ENCODE results near the gene CBLC.

The CBLC gene

GRCh38 chr19:44813070-44813840, 35.6 kb downstream of the CBLC start:
- POLR2A ChIA-PET = no interaction called here
- Histone ChIP-seq H3K9me3 (ENCODE audit: control insufficient read depth, insufficient read depth, low read depth, low read length) (no peaks in the 10 kb centered on the region), H3K36me3 (ENCODE audit: control insufficient read depth in 2 of 2, insufficient read depth in 1 of 2, low read length in 2 of 2) (peaks cover 0 to 21% of the 10 kb centered on the region in 2 experiments; a peak in 1 of 3 replicates), H3K27ac (ENCODE audit: extremely low read depth, low read depth, low read length) (no peak overlapping the region), H3K4me3 (ENCODE audit: low read depth, low read length) (no peak overlapping the region), H3K4me1 (ENCODE audit: control insufficient read depth, insufficient read depth, low read length) (peaks cover 8% of the 10 kb centered on the region)
- TF ChIP-seq BCL11A (tag by site-specific recombination; IDR thresholded peaks at IDR 0.05; ENCODE audit: low read depth) (peak; percentile 100), ZNF792 (tag by site-specific recombination; IDR thresholded peaks at IDR 0.05) (no peak), ZBTB6 (tag by site-specific recombination; IDR thresholded peaks at IDR 0.05) (0 out of 2 replicates have a peak, but pooled peaks have one; percentile 22), ZNF366 (tag by site-specific recombination; conservative IDR thresholded peaks at IDR 0.05) (no peak), KLF8 (tag by site-specific recombination; IDR thresholded peaks at IDR 0.05) (no peak), CTCF (tag by site-specific recombination; IDR thresholded peaks at IDR 0.05) (peak; percentile 36), ZNF112 (tag by site-specific recombination; IDR thresholded peaks at IDR 0.05) (no peak), BCL11B (tag by site-specific recombination; IDR thresholded peaks at IDR 0.05; ENCODE audit: low read depth) (peak; percentile 100), ZBTB7A (tag by site-specific recombination; IDR thresholded peaks at IDR 0.05; ENCODE audit: low read depth) (peak; percentile 71; the same call in 1 of the 2 replicates), ZNF404 (tag by site-specific recombination; IDR thresholded peaks at IDR 0.05) (no peak)
- CTCF ChIA-PET = interaction anchor here (0.6 to 0.7 kb wide), 2 partner anchors 14 to 29 kb away, joined by 3 read pairs; no protein-coding TSS in a partner anchor

GRCh38 chr19:44813841-44814470, 36.3 kb downstream of the CBLC start:
- Histone ChIP-seq H3K4me1 (ENCODE audit: control insufficient read depth, insufficient read depth, low read length) (peaks cover 6% of the 10 kb centered on the region), H3K27ac (ENCODE audit: extremely low read depth, low read depth, low read length) (no peak overlapping the region), H3K9me3 (ENCODE audit: control insufficient read depth, insufficient read depth, low read depth, low read length) (no peaks in the 10 kb centered on the region), H3K36me3 (ENCODE audit: control insufficient read depth in 2 of 2, insufficient read depth in 1 of 2, low read length in 2 of 2) (peaks cover 0 to 21% of the 10 kb centered on the region in 2 experiments; a peak in 1 of 3 replicates), H3K4me3 (ENCODE audit: low read depth, low read length) (no peak overlapping the region)
- ChIA-PET POLR2A (no interaction called here), CTCF (no interaction called here)
- TF ChIP-seq ZNF626 (tag by site-specific recombination; IDR thresholded peaks at IDR 0.05) (no peak), BCL11B (tag by site-specific recombination; IDR thresholded peaks at IDR 0.05; ENCODE audit: low read depth) (0 out of 2 replicates have a peak, but pooled peaks have one; percentile 43)

GRCh38 chr19:44814517-44814916, 36.8 kb downstream of the CBLC start:
- TF ChIP-seq ZNF501 (tag by site-specific recombination; IDR thresholded peaks at IDR 0.05) (no peak), WT1 (tag by site-specific recombination; IDR thresholded peaks at IDR 0.05) (no peak), MZF1 (tag by site-specific recombination; IDR thresholded peaks at IDR 0.05; ENCODE audit: borderline replicate concordance) (no peak)
- Histone ChIP-seq H3K27ac (ENCODE audit: extremely low read depth, low read depth, low read length) (no peak overlapping the region), H3K4me3 (ENCODE audit: low read depth, low read length) (no peak overlapping the region), H3K36me3 (ENCODE audit: control insufficient read depth in 2 of 2, insufficient read depth in 1 of 2, low read length in 2 of 2) (peaks cover 0 to 21% of the 10 kb centered on the region in 2 experiments; a peak in 1 of 3 replicates), H3K9me3 (ENCODE audit: control insufficient read depth, insufficient read depth, low read depth, low read length) (no peaks in the 10 kb centered on the region), H3K4me1 (ENCODE audit: control insufficient read depth, insufficient read depth, low read length) (peaks cover 1% of the 10 kb centered on the region)
- ChIA-PET POLR2A (interaction anchor here (0.7 kb wide), 1 partner anchor 314 kb away, joined by 5 read pairs; the partner anchor contains the start of gene ZNF180), CTCF (no interaction called here)
